Gastroesophageal sphincter (tissue), 4 donors: ENCODE results near the gene RANBP1. TPM values are rescaled to one million over a fixed set of nuclear protein-coding genes. Genes with fewer than 3 reads are reported as not detected.
A peak's percentile ranks its signal among the peaks of the same experiment; 100 is the strongest.

Experiments used
- ATAC-seq: fragments of 150-250 bp; one replicate; pipeline ENCODE4 v1.9.1; 2016; ENCODE audit warnings: mild to moderate bottlenecking, moderate library complexity
- H3K27ac ChIP-seq, 4 donors: fragments of 200-600 bp; sonication (generic) in 3 of 4; 1 replicate in 3 of 4; 2 replicates in 1 of 4; pipeline ENCODE4 v1.5.1; 2016 to 2019
- H3K27me3 ChIP-seq: fragments of 200-600 bp; sonication (generic); one replicate; pipeline ENCODE4 v1.5.1; 2019
- H3K36me3 ChIP-seq, 2 donors: fragments of 200-600 bp; sonication (generic); one replicate each; pipeline ENCODE4 v1.5.1; 2019; ENCODE audit warnings: control low read depth in 1 of 2
- H3K4me1 ChIP-seq, 3 donors: fragments of 200-600 bp; sonication (generic); 1 replicate in 2 of 3; 2 replicates in 1 of 3; pipeline ENCODE4 v1.5.1; 2016 to 2019; ENCODE audit warnings: control low read depth in 2 of 3
- H3K4me3 ChIP-seq, 2 donors: fragments of 200-600 bp; sonication (generic); one replicate each; pipeline ENCODE4 v1.5.1; 2019; ENCODE audit warnings: mild to moderate bottlenecking in 1 of 2, moderate library complexity in 1 of 2
- H3K9me3 ChIP-seq, 3 donors: fragments of 200-600 bp; sonication (generic); one replicate each; pipeline ENCODE4 v1.5.1; 2017 to 2019; ENCODE audit warnings: control low read depth in 2 of 3
- EP300 ChIP-seq: sonication (generic); formaldehyde crosslinking; IDR thresholded peaks from one replicate; pipeline ENCODE4 v1.6.1; 2017; ENCODE audit warnings: antibody characterized with exemption, mild to moderate bottlenecking
- POLR2A ChIP-seq, 2 donors: fragments of 450-650 bp; IDR thresholded peaks; one replicate each; pipeline ENCODE4 v1.6.1; 2017; ENCODE audit warnings: antibody characterized with exemption in 2 of 2, mild to moderate bottlenecking in 2 of 2, moderate library complexity in 1 of 2
- POLR2AphosphoS5 ChIP-seq: sonication (generic); formaldehyde crosslinking; IDR thresholded peaks from one replicate; pipeline ENCODE4 v1.6.1; 2017; ENCODE audit warnings: antibody characterized with exemption
- WGBS, 2 donors: methylation state at CpG; one replicate each; pipeline ENCODE4 v1.1.5; 2018; ENCODE audit warnings: low coverage in 1 of 2; 5-methylcytosine and 5-hydroxymethylcytosine counted together
- total RNA-seq, 4 donors: library from RNA; depleted of rRNA; stranded (reverse); fragments of >200 nt; gene quantifications; one replicate each; pipeline ENCODE4 v1.1.0, GENCODE V29; 2016
- TF ChIP-seq, protein P1 (sequence below), 4 experiments: fragments of 200-600 bp in 2 of 4; fragments of 450-650 bp in 2 of 4; sonication (generic) in 1 of 4; IDR thresholded peaks; one replicate each; pipeline ENCODE4 v1.5.1; 2017 to 2019; ENCODE audit warnings: antibody characterized with exemption in 4 of 4, mild to moderate bottlenecking in 2 of 4, moderate library complexity in 2 of 4

The RANBP1 gene
- total RNA-seq, 4 donors from 2014 or later = 115 to 162 (median 158) TPM

DNA sequence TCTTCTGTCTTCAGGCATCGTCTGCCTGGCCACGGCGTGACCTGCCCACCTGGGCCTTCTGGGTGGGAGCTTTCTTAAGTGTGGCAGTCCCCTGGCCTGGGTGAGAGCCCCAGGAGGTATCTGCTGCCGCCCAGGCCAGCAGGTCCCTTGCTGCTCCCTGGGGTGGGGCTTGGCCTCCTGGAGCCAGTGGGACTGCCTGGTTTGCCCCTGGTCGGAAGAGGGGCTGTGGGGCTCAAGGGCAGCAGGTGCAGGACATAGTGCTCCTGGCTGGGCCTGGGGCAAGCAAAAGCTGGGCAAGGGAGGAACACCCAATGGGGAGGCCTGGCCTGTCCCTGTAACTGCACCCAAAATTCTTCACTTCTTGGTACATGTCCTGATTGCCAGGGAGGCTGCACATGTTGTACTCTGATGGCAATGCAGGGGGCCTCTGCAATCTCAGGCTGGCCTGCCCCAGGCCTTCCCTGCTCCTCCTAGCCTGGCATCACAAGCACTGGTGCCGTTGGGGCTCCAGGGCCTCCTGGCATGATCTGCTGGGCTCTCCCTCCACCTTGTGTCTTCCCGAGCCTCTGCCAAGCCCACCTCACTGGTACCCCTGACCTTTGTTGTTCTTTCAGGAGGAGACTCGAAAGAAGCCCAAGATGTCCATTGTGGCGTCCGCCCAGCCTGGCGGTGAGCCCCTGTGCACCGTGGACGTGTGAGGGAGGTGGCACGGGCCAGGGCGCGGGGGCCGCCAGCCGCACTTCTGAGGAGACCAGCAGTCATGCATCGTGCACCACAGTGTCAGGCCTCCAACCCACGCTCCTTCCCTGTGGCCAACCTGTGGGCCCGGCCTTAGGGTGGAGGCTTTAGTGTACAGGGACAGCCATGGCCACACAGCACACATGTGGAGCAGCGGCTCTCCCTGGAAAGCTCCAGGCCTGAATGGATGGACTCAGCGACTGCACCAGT lies 6.2 kb upstream of the RANBP1 start:
- no peaks in the 10 kb centered on the region for H3K9me3 ChIP-seq
- H3K4me3 ChIP-seq = no peak overlapping the region
- H3K27ac ChIP-seq = no peak overlapping the region
- H3K27me3 ChIP-seq = no peaks in the 10 kb centered on the region
- peaks cover 0 to 4% (median 0%) of the 10 kb centered on the region in 3 donors for H3K4me1 ChIP-seq
- peaks cover 0 to 100% of the 10 kb centered on the region in 2 donors for H3K36me3 ChIP-seq
- no peak for ATAC-seq
- TF ChIP-seq POLR2A (IDR thresholded peaks at IDR 0.05) (no peak), POLR2AphosphoS5 (no peak), EP300 (no peak)
- TF ChIP-seq, protein P1, sequence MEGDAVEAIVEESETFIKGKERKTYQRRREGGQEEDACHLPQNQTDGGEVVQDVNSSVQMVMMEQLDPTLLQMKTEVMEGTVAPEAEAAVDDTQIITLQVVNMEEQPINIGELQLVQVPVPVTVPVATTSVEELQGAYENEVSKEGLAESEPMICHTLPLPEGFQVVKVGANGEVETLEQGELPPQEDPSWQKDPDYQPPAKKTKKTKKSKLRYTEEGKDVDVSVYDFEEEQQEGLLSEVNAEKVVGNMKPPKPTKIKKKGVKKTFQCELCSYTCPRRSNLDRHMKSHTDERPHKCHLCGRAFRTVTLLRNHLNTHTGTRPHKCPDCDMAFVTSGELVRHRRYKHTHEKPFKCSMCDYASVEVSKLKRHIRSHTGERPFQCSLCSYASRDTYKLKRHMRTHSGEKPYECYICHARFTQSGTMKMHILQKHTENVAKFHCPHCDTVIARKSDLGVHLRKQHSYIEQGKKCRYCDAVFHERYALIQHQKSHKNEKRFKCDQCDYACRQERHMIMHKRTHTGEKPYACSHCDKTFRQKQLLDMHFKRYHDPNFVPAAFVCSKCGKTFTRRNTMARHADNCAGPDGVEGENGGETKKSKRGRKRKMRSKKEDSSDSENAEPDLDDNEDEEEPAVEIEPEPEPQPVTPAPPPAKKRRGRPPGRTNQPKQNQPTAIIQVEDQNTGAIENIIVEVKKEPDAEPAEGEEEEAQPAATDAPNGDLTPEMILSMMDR (IDR thresholded peaks at IDR 0.05) = no peak
- WGBS, 2 donors = 82% methylated on average over 2 of the region's 23 CpGs; no CpG with 5 or more reads in 1 of the 2 donors

DNA sequence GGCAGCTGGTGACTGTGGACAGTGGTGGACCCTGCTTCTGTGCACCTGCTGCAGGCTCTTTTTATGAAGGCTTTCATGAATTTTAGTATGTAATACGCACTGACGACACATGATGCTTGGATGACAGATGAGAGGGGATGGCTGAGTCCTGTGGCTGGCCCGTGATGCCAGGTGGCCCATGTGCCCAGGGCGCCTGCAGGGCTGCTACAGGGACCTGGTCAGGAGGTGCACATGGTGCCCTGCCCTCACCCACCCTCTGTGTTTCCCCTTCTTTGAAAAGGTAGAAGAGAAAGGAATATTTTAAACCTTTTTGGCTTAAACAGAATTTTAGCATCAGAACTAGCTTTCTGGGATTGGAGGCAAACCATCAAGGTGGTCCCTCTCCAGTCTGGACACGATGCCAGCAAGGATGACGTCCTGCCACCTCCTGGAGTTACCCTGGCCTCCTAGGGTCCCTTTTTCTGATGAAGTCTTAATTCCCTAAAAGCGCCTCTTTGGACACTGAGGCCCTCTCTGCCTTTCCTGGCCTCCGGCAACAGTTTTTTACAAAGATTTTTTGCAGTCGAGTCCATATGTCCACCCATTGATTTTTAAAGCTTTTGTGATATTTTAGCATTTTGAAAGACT lies 5.4 kb upstream of the RANBP1 start:
- Histone ChIP-seq H3K27me3 (no peaks in the 10 kb centered on the region), H3K36me3 (peaks cover 0 to 100% of the 10 kb centered on the region in 2 donors), H3K4me1 (peaks cover 0 to 12% (median under 1%) of the 10 kb centered on the region in 3 donors), H3K27ac (no peak overlapping the region), H3K9me3 (no peaks in the 10 kb centered on the region), H3K4me3 (no peak overlapping the region)
- WGBS, 2 donors = 77 to 81% methylated on average over 4 to 5 of the region's 9 CpGs
- TF ChIP-seq, protein P1 (IDR thresholded peaks at IDR 0.05) = no peak
- no peak for TF ChIP-seq EP300
- TF ChIP-seq POLR2AphosphoS5 = no peak
- TF ChIP-seq POLR2A (IDR thresholded peaks at IDR 0.05) = no peak
- ATAC-seq = no peak

DNA sequence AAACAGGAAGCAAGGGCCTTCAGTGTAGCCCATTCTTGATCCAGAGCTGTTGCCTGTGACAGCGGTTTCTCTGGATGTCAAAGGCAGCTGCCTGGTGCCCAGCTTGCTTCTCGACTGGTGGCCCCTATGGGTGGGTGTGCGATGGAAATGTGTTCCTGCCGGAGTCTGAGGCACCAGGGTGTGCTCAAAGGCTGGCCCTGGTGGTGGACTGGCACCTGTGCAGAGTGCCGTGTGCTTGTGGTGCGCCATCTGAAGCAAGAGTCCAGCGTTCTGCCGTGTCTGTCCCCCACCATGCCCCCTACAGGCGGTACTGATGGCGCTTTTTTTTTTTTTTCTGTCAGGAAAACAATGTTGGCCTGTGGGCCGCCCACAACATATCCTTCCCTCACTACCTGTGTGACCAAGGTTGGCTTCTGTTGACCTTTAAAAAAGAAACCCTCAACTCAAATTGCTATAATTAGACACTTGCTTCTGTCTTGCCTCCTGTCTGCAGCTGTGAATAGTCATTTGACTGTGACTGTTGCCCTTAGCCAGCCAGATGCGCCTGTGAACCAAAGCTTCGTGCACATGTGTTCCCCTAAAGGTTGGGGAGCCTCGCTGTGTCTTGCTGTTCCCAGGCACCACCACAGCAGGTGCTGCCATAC lies 4.7 kb upstream of the RANBP1 start:
- no peaks in the 10 kb centered on the region for H3K9me3 ChIP-seq
- no peak overlapping the region for H3K27ac ChIP-seq
- no peaks in the 10 kb centered on the region for H3K27me3 ChIP-seq
- peaks cover 0 to 100% of the 10 kb centered on the region in 2 donors for H3K36me3 ChIP-seq
- WGBS, 2 donors = 39 to 60% methylated on average over 6 to 9 of the region's 14 CpGs
- TF ChIP-seq EP300 (no peak), POLR2AphosphoS5 (no peak), POLR2A (IDR thresholded peaks at IDR 0.05) (no peak)
- TF ChIP-seq, protein P1 (IDR thresholded peaks at IDR 0.05) = no peak
- H3K4me3 ChIP-seq = no peak overlapping the region
- ATAC-seq = no peak
- H3K4me1 ChIP-seq = peaks cover 0 to 19% (median 8%) of the 10 kb centered on the region in 3 donors

DNA sequence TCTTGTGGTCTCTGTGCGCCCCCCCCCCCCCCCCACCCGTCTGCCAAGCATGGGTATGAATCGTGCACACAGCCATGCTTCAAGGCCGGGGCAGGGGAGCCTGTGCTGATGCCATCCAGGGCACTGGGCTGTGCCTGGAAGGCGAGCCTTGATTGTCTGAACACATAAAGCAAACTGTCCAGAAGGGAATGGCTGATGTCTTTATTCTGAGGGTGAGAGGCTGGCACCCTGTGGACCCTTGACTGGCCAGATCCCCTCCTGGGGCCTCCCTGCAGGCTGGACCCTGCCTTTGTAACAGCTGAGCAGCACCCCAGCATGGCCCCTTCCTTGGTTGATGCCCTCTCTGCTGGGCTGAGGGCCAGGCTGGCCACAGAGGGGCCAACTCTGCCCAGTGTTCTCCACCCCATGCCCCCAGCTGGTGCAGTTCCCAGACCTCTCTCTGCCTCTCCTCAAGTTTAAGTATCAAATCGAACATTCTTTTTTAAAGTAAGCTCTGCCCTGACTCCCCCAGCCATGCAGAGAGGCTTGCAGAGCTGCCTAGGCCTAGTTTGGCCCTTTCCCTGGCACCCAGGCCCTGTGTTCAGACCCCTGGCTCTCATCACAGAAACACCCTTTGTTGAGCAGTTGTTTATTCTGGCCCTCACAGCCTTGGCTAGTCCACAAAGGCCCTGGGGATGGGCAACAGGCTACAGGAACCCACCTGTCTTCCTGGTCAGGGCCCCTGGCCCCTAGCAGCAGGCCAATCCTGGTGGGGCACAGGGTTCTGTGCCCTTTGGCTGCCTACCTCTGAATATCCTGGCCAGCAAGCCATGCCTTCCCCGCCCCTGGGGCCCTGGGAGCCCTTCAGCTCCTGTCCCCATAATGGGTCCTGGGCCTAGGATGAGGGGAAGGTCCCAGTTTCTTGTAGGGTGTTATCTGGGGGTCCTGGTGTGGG lies 3.9 kb upstream of the RANBP1 start:
- H3K4me3 ChIP-seq = no peak overlapping the region
- no peak for ATAC-seq
- no peaks in the 10 kb centered on the region for H3K27me3 ChIP-seq
- H3K4me1 ChIP-seq = peaks cover 0 to 26% (median 12%) of the 10 kb centered on the region in 3 donors
- H3K27ac ChIP-seq = peak overlapping the region in 2 of 4 donors; percentile 1 to 14
- no peak for TF ChIP-seq POLR2A (IDR thresholded peaks at IDR 0.05)
- no peak for TF ChIP-seq EP300
- TF ChIP-seq, protein P1 (IDR thresholded peaks at IDR 0.05) = no peak
- no peak for TF ChIP-seq POLR2AphosphoS5
- WGBS, 2 donors = 11 to 20% methylated on average over 1 of the region's 7 CpGs
- H3K36me3 ChIP-seq = peaks cover 0 to 92% of the 10 kb centered on the region in 2 donors
- H3K9me3 ChIP-seq = no peaks in the 10 kb centered on the region
